ENCODE data around the gene BCL11B. TPM values are rescaled to one million over a fixed set of nuclear protein-coding genes. Genes with fewer than 3 reads are reported as not detected.

Gene BCL11B
- total and polyA plus RNA-seq, 4 donors = 0.20 to 2.3 (median 0.66) TPM

- TF ChIP-seq CTCF (IDR thresholded peaks at IDR 0.05; ENCODE audit: control extremely low read depth, extremely low read depth) = no peak
- no peaks in the 10 kb centered on the region for H3K9me3 ChIP-seq (ENCODE audit: control insufficient read depth in 4 of 4, insufficient read depth in 3 of 4, low read length in 3 of 4)
- DNase-seq (no peak), ATAC-seq (ENCODE audit: insufficient read depth, low FRiP score) (no peak)
- no peaks in the 10 kb centered on the region for H3K36me3 ChIP-seq (ENCODE audit: control insufficient read depth in 4 of 4, insufficient read depth in 4 of 4, low read length in 4 of 4)
- H3K4me1 ChIP-seq (ENCODE audit: control insufficient read depth in 5 of 5, insufficient read depth in 5 of 5, low read length in 5 of 5) = peaks cover 0 to 9% (median 0%) of the 10 kb centered on the region in 5 donors
- H3K27me3 ChIP-seq (ENCODE audit: control insufficient read depth in 3 of 3, insufficient read depth in 3 of 3, low read length in 2 of 3) = peaks cover 0 to 29% (median 22%) of the 10 kb centered on the region in 3 donors
- 70 to 71% methylated on average over 11 of the region's 11 CpGs for WGBS, 2 donors
- H3K9ac ChIP-seq (ENCODE audit: insufficient read depth in 1 of 2, low read length in 2 of 2) = no peak overlapping the region
- H3K4me3 ChIP-seq = no peak overlapping the region
- no peak overlapping the region for H3K27ac ChIP-seq (ENCODE audit: low read depth in 1 of 2, low read length in 1 of 2)
Measured at GRCh38 chr14:99281396-99281795, 9.4 kb upstream of the BCL11B start.

GRCh38 chr14:99280852-99281251 lies 8.9 kb upstream of the BCL11B start:
- Histone ChIP-seq H3K9ac (ENCODE audit: insufficient read depth in 1 of 2, low read length in 2 of 2) (no peak overlapping the region), H3K36me3 (ENCODE audit: control insufficient read depth in 4 of 4, insufficient read depth in 4 of 4, low read length in 4 of 4) (no peaks in the 10 kb centered on the region), H3K27ac (ENCODE audit: low read depth in 1 of 2, low read length in 1 of 2) (no peak overlapping the region), H3K4me3 (no peak overlapping the region), H3K27me3 (ENCODE audit: control insufficient read depth in 3 of 3, insufficient read depth in 3 of 3, low read length in 2 of 3) (peaks cover 0 to 35% (median 25%) of the 10 kb centered on the region in 3 donors), H3K9me3 (ENCODE audit: control insufficient read depth in 4 of 4, insufficient read depth in 3 of 4, low read length in 3 of 4) (no peaks in the 10 kb centered on the region), H3K4me1 (ENCODE audit: control insufficient read depth in 5 of 5, insufficient read depth in 5 of 5, low read length in 5 of 5) (peaks cover 0 to 9% (median 0%) of the 10 kb centered on the region in 5 donors)
- ATAC-seq (ENCODE audit: insufficient read depth, low FRiP score) (no peak), DNase-seq (no peak)
- 48 to 66% methylated on average over 4 of the region's 4 CpGs for WGBS, 2 donors
- TF ChIP-seq CTCF (IDR thresholded peaks at IDR 0.05; ENCODE audit: control extremely low read depth, extremely low read depth) = no peak

- peaks cover 0 to 37% (median 25%) of the 10 kb centered on the region in 3 donors for H3K27me3 ChIP-seq (ENCODE audit: control insufficient read depth in 3 of 3, insufficient read depth in 3 of 3, low read length in 2 of 3)
- DNase-seq = no peak
Measured at GRCh38 chr14:99280066-99280731, 8.2 kb upstream of the BCL11B start.

More at GRCh38 chr14:99280066-99280731, 8.2 kb upstream of the BCL11B start:
- Histone ChIP-seq H3K4me3 (no peak overlapping the region), H3K36me3 (ENCODE audit: control insufficient read depth in 4 of 4, insufficient read depth in 4 of 4, low read length in 4 of 4) (no peaks in the 10 kb centered on the region), H3K9ac (ENCODE audit: insufficient read depth in 1 of 2, low read length in 2 of 2) (no peak overlapping the region), H3K9me3 (ENCODE audit: control insufficient read depth in 4 of 4, insufficient read depth in 3 of 4, low read length in 3 of 4) (no peaks in the 10 kb centered on the region), H3K27ac (ENCODE audit: low read depth in 1 of 2, low read length in 1 of 2) (no peak overlapping the region), H3K4me1 (ENCODE audit: control insufficient read depth in 5 of 5, insufficient read depth in 5 of 5, low read length in 5 of 5) (peaks cover 0 to 9% (median 0%) of the 10 kb centered on the region in 5 donors)
- ATAC-seq (ENCODE audit: insufficient read depth, low FRiP score) = no peak
- no peak for TF ChIP-seq CTCF (IDR thresholded peaks at IDR 0.05; ENCODE audit: control extremely low read depth, extremely low read depth)
- WGBS, 2 donors = 84 to 88% methylated on average over 19 of the region's 19 CpGs

Measured in lung (tissue), 12 donors.